Mammary epithelial cell (primary cell): Measurements from ENCODE around the gene CCDC178.

Experiments
- CTCF ChIP-seq, 2 donors: IDR thresholded peaks in 1 of 2; conservative IDR thresholded peaks in 1 of 2; 2 replicates each; pipeline ENCODE4 v1.5.1; 2011 to 2012; ENCODE audit warnings: inconsistent platforms in 2 of 2, low read length in 2 of 2, mild to moderate bottlenecking in 2 of 2, control low read depth in 1 of 2, low read depth in 1 of 2; ENCODE audit not compliant: insufficient read depth in 1 of 2; ENCODE audit errors: extremely low read depth in 1 of 2
- EZH2 ChIP-seq: IDR thresholded peaks from 2 replicates; pipeline ENCODE4 v1.6.1; 2012; ENCODE audit warnings: low read length, inconsistent platforms, borderline replicate concordance

DNA sequence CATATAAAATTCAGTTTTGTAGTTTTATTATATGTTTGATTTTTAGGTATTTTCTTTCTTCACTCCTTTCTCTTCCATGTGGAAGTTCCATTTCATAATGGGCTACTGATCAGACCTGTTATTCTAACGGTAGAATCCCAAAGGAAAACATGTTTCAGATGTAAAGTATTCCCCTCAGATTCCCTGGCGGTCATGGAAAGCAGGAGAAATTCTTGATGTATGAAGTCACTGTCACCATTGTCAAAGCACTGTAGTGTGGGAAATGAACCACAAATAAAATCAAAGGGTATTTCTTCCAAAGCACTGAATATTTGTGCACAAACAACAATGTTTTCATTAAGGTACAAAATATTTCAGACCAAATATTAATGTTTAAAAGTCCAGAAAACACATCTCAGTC, 430.4 kb downstream of the CCDC178 start:
- TF ChIP-seq CTCF (conservative IDR thresholded peaks at IDR 0.05 in 1 of 2, IDR thresholded peaks at IDR 0.05 in 1 of 2; ENCODE audit: extremely low read depth in 1 of 2, insufficient read depth in 1 of 2, low read depth in 1 of 2, low read length in 2 of 2) (no peak), EZH2 (no peak)
